Stimulated activated CD8-positive, alpha-beta memory T cell treated with anti-CD3 and anti-CD28 coated beads, Interleukin-15, amount 100 ng/mL, for 4 hours (primary cell): Measurements from ENCODE around the gene ZBTB7C.

Source experiments
- DNase-seq, 2 donors: peaks; one replicate each; pipeline ENCODE4 v3.0.0-alpha.2; 2020; ENCODE audit warnings: low read depth in 2 of 2

Gene ZBTB7C

DNA sequence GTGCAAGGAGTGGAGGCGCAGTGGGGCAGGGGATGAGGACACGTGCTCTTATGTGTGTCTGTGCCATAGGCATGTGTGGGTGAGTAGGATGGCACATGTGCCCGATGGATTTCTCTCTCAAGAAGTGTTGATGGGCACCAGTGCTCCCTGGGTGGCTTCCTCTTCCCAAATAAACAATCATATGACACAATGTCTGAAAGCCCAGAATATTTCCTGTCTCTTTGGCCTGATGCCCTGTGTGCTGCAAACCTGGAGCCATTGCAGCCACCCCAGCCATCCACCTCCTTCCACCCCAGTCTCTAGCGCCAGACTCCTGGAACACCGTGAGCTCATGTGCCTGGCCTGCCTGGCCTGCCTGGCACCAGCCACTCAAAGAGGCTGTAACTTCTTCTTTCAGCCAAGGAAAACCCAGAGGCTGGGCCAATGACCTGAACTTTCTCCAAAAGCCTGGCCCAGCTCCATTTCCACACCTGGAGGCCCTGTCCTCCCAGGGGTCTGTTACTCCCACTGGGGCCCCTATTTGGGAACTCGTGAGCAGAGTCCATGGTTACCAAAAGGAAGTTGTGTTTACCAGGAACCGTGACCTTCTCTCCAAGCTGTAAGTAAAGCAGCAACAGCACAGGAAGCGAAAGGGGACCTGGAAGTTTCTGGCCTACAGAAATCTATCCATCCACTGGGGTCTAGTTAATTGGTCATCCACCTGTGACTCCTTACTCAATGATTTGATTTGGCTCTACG is 9.5 kb upstream of the ZBTB7C start:
- no peak for DNase-seq

- DNase-seq = no peak
These were observed 8.8 kb upstream of the ZBTB7C start for GRCh38 chr18:48417985-48418384.

DNA sequence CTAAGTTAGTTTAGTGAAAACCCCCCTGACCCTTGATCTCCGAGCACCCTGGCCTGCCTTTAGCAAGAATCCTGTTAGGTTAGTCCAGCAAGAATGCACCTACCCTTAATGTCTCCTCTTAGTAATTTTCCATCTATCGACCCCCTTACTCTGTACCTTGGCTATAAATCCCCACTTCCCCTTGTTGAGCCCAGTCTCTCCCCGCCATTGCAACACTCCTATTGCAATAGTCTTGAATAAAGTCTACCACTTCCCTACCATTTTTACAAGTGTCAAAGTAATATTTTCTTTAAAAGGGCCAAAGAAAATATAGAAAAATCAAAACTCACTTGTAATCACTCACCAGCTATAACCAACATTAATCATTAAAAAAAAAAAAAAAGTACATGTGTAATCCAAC is 4.2 kb upstream of the ZBTB7C start:
- DNase-seq = no peak

- no peak for DNase-seq
These were observed 3.3 kb upstream of the ZBTB7C start for GRCh38 chr18:48412339-48412929.

DNA sequence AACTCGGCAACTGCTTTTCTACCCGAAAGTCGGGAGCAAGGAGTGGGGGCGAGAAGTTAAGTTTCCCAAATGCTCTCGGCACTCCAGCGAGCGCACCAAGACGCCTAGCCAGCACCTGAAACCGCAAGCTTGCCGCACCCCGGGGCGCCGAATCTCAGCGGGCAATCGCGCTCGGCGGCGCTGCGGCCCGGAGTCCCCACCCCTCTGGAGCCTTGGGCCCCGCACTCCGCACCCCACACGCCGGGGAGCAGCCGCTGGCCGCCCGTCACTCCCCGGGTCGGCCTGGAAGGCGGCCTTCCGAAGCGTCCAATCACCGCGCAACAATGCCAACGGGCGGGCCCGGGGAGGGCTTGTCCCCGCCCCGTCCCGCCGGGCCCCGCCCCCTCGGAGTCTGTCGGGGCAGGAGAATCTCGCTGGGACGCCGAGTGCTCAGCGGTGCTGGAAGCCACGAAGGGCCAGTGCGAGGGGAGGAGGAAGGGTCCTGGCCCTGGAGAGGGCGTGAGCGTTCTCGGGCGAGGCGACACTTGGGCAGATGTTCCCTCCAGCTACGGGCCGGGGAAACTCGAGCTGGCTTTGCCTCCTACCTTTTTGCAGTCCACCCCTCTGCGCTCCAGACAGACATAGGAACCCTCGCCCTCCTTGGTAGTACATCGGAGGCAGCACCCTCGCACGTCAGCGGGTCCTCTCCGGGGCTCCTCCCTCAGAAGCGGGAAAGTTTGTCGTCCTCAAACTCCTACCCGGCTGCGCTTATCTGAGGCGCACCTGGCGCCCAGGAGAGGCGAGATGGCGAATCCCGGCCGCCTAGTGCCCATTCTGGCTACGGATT is 1.1 kb upstream of the ZBTB7C start:
- DNase-seq = peak in 1 of 2 donors; percentile 27

GRCh38 chr18:48409591-48410094 is 460 bp upstream of the ZBTB7C start:
- DNase-seq = no peak

DNA sequence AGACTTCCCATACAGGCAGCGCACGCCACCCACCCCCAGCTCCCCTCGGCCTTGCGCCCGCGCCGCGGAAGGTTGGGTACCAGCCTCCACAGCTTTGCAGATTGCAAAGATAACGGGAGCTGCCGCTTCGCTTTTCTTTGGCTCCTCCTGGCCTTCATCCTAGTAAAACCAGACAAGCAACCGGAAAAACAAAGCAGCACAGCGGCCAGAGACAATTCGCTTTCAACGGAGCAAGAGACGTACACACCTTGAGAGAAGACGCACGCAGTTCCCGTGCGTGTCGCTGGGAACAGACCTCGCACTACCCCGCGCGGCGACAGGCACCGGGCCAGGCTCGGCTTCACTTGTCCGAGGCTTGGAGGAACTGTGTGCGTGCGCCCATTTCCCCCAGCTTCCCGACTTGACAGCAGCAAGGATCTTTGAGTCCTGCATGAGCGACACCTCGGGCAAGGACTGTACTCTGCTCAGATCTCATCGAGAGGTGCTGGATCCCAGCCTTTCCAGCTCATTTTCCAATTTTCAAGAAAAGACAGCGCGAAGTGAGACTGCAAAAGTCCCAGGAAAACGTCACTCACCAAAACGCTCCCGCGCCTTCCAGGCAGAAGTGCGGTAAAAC is 964 bp downstream of the ZBTB7C start:
- no peak for DNase-seq

DNA sequence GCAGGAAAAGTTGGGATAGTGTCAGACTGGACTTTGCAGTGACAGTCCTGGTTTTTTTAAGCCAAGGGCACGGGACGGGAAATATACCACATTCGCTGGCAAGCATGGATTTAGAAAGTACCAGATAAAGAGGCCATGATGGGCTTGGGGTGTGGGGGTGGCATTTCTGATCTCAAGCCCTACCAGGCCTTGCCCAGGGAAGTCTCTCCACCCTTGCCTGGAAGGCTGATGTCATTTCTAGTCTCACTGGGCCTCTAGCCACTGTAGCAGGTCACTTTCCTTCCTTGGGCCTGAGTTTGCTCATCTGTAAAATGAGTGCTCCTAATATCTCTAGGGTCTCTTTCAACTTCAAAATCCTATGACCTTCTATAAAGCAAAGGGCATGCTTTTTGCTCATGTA is 1.8 kb downstream of the ZBTB7C start:
- no peak for DNase-seq

GRCh38 chr18:48405978-48406377 is 3.2 kb downstream of the ZBTB7C start:
- DNase-seq = no peak

DNA sequence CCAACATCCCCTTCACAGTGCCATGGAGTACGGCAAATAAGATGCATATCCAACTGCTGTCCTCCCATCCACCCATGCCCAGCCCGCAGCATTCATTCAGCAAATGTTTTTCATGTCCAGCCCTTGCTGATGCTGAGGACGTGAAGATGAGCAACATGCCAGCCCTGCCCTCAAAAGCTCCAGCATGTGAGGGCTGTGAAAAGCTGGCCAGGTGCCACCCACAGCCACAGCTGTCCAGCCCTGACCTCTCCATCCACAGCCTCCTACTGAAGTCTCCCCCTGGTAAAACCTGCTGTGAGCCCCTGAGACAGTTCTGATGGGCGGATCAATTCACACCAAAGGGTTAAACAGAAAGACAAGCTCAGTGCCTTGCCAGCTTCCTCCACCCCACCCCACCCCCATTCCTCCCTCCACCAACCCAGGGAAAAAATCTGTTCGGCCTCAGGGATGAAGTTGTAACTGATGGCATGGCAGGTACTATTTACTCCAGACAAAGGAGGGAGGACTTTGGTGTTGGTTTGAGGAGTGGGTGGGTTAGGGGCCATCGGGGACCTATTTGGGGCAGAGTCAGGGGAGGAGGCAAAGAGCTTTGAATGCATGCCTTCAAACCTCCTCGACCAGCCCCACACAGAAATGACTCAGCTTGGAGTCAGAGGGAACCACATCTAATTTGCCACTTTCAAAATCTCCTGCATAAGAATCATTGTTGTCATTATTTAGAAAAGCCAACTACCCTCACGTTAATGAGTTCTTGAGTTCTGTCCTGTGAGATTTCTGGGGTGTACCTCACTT is 4.3 kb downstream of the ZBTB7C start:
- DNase-seq = no peak

- no peak for DNase-seq
These were observed 6.2 kb downstream of the ZBTB7C start for GRCh38 chr18:48402953-48403352.

DNA sequence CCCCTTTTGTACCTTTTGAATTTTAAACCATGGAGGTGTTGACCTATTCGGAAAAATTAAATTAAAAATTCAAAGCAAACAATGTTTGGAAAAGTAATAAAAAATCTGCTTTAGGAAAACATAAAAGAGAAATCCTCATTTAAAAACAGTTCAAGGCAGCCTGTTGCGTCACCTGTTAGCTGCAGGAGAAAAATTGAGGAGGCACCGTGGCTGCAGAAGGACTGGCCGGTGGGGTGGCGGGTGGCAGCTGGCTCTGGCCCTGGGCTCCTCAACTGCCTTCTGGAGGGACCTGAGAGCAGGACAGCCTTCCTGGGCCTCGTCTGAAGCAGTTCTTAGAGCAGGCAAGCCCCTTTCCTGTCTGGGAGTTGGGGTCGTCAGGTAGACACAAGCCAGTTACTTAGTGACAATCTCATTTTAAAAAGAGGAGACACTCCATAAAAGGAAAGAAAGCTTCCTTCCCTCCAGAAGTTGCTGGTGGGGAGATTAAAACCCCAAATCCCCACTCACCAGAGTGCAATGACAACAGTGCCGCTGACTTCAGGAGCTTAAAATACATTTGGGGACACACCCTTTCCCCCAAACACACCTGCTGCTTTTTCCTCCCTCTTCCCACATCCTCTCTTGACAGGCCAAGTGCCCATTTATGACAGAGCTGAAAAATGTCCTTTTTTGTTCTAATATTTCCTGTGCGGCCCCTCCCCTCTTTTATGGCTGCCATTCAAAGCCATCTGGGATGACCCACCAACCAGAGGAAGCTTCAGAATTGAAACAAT is 9.7 kb downstream of the ZBTB7C start:
- DNase-seq = no peak

GRCh38 chr18:48398074-48398473 is 11.1 kb downstream of the ZBTB7C start:
- DNase-seq = no peak

DNA sequence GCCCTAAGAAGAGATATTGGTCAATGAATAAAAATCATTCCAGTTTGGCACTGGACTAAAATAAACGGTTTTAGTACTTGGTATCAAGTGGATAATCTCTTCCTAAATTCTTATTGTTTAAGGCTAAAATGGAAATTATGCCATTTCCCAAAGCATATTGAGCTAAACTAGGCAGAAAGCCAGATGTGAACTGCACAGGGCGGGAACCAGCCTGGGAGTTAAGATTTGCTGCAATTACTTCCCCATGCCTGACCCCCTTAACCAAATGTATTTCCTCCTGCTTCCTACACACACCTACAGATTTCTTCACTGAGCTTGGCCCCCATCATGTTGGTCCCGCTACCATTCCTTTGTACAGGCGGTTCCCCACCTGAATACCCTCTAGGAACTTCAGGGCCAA is 12.2 kb downstream of the ZBTB7C start:
- no peak for DNase-seq

DNA sequence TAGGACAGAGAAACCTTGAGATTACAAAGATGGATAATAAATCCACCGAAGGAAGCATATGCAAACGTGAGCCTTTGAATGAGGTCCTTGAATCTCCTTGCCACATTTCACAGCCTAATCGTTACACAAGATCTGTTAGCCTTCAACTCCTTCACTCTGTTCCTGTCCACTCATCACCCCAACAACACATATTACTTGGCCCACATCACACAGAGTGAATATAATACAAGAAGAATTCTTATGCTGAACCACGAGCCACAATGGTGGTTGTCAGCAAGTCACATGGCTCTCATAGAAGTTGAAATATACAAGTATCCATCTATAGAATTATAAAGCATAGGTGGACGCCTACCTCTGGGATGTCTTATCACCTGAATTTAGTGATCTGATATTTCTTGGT is 12.6 kb downstream of the ZBTB7C start:
- DNase-seq = no peak

- no peak for DNase-seq
These were observed 13.5 kb downstream of the ZBTB7C start for GRCh38 chr18:48395646-48396045.

DNA sequence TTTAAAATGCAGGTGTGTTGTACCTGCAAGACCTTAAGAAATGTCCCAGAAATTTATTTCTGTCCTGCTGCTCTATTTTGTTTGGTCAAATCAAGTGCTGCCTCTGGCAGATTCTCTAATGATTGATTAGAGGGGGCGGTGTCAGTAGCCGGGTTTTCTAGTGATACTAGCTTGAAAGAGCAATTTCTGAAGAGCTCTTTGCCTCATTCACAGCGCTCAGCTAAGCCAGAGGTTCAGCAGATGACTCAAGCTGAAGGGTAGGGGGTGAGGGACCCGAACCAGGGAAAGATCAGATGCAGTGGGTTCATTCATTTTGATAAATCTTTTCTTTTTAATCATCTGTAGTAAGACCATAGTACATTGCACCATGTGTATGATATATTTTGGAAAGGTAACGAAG is 15.0 kb downstream of the ZBTB7C start:
- DNase-seq = no peak

DNA sequence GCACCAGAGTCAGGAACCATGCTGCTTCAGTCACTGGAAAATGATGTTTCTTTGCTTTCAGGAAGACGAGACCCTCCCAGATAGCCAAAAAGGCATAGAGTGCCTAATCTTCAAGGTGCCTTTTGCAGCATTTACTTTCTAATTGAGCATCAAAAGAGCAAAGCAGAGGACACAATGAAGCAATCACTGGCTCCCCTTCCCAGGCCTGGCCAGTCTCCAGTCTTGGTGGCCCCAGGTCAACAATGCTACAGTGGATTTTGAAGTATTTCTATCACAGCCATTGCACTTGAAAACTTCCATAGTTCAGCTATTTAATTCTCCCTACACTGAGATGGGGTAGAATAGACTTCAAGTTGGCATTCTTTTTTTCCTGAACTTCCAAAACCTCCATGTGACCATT is 15.4 kb downstream of the ZBTB7C start:
- no peak for DNase-seq

DNA sequence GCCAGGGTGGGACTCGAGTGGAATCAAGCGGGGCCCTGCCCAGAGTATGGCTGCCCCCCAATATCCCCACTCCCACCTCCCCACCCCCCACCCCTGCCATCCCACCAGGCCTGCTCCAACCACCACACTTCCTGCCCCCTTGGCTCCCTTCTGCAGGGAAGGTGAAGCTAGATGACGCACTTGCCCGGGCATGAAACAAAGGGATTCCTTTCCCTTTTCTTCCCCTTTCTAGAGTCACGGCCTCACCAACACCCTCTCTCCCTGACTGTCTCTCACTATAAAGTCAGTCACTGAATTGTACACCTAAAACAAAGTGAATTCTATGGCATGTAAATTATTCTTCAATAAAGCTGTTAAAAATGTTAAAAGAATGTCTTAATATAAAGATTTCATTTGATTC is 16.0 kb downstream of the ZBTB7C start:
- DNase-seq = no peak

DNA sequence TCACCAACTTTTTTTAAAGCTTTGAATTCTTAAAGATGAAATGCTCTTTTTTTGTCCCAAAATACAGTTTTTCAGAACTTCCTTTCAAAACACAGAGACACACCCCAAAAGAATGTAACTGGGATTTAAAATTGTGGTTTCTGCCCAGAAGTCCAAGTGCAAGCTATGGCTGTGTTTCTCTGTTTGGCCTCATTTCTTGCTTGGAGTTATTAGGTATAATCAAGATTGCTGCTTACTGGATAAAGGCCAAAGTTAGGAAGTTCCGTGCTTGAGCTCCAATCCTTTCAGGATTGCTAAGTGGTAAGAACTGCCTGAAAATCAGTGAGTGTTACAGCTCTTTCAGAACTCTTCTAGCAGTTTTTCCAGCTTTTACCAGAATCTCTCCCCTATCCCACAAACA is 16.9 kb downstream of the ZBTB7C start:
- no peak for DNase-seq

- no peak for DNase-seq
These were observed 17.3 kb downstream of the ZBTB7C start for GRCh38 chr18:48391868-48392267.
